Nephron (organoid): ENCODE data around the gene ARGLU1.

Experiments
- H3K27ac Mint-ChIP-seq, 3 experiments: 2 replicates each; pipeline ENCODE4 v1.8.0; 2020; ENCODE audit warnings: mixed read lengths in 3 of 3, mild to moderate bottlenecking in 2 of 3, moderate library complexity in 1 of 3
- H3K27me3 Mint-ChIP-seq: 2 replicates; pipeline ENCODE4 v1.8.0; 2021; ENCODE audit warnings: low read depth, mild to moderate bottlenecking, moderate library complexity, mixed read lengths
- H3K36me3 Mint-ChIP-seq: 2 replicates; pipeline ENCODE4 v1.8.0; 2020; ENCODE audit warnings: low read depth, mixed read lengths
- H3K4me1 Mint-ChIP-seq: 2 replicates; pipeline ENCODE4 v1.8.0; 2020; ENCODE audit warnings: mixed read lengths
- H3K4me3 Mint-ChIP-seq, 3 experiments: 2 replicates each; pipeline ENCODE4 v1.8.0; 2020; ENCODE audit warnings: mild to moderate bottlenecking in 3 of 3, mixed read lengths in 3 of 3, moderate library complexity in 2 of 3
- H3K9me3 Mint-ChIP-seq: 2 replicates; pipeline ENCODE4 v1.8.0; 2020; ENCODE audit warnings: mixed read lengths
- TF ChIP-seq, protein P1 (sequence below), 3 experiments: fragments of 200-600 bp; sonication (generic); IDR thresholded peaks; one replicate each; pipeline ENCODE4 v1.5.0; 2021; ENCODE audit warnings: antibody characterized with exemption in 3 of 3; ENCODE audit not compliant: unreplicated experiment in 3 of 3

The ARGLU1 gene

DNA sequence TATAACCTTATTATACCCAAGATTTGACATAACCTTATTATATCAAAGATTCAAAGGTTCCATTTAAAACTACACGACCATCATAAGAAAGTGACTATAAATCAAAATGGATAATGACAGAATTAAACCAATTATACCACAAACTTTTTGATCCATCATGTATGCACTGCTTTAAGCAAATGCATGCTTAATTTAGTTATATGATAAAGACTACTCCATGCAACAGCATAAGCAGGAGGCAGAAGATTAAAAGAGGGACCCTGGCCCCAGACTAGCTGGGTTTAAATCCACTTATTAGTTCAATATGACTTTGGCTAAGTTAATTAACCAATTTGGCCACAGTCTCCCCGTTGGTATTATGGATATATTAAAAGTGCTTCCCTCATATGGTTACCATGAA is 43.8 kb downstream of the ARGLU1 start:
- no peak overlapping the region for H3K4me3 Mint-ChIP-seq
- H3K27me3 Mint-ChIP-seq: peaks cover 41% of the 10 kb centered on the region
- H3K4me1 Mint-ChIP-seq: peaks cover 66% of the 10 kb centered on the region
- TF ChIP-seq, protein P1, sequence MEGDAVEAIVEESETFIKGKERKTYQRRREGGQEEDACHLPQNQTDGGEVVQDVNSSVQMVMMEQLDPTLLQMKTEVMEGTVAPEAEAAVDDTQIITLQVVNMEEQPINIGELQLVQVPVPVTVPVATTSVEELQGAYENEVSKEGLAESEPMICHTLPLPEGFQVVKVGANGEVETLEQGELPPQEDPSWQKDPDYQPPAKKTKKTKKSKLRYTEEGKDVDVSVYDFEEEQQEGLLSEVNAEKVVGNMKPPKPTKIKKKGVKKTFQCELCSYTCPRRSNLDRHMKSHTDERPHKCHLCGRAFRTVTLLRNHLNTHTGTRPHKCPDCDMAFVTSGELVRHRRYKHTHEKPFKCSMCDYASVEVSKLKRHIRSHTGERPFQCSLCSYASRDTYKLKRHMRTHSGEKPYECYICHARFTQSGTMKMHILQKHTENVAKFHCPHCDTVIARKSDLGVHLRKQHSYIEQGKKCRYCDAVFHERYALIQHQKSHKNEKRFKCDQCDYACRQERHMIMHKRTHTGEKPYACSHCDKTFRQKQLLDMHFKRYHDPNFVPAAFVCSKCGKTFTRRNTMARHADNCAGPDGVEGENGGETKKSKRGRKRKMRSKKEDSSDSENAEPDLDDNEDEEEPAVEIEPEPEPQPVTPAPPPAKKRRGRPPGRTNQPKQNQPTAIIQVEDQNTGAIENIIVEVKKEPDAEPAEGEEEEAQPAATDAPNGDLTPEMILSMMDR (IDR thresholded peaks at IDR 0.05; ENCODE audit: unreplicated experiment in 3 of 3): no peak
- no peaks in the 10 kb centered on the region for H3K9me3 Mint-ChIP-seq
- no peak overlapping the region for H3K27ac Mint-ChIP-seq
- H3K36me3 Mint-ChIP-seq: peaks cover 4% of the 10 kb centered on the region

DNA sequence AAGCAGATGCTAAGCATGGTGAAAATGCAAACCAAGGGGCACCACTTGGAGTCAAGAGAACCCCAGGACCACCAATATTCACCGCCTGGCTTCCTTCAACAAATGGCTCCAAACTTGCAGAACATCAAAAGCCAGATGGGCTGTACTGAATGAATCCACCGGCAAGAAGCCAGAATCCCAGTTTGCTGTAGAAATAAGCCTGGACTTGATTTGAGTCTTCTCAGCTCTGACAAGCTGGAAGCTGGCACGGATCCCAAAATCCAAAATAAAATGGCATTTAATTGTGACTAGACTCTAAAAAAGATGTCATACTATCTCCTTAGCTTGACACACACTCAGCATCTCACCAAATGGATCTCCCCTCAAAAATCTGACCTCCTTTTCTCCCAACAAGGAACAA is 44.4 kb downstream of the ARGLU1 start:
- peaks cover 69% of the 10 kb centered on the region for H3K4me1 Mint-ChIP-seq
- TF ChIP-seq, protein P1 (IDR thresholded peaks at IDR 0.05; ENCODE audit: unreplicated experiment in 3 of 3): no peak
- no peak overlapping the region for H3K4me3 Mint-ChIP-seq
- no peaks in the 10 kb centered on the region for H3K9me3 Mint-ChIP-seq
- H3K36me3 Mint-ChIP-seq: peaks cover 7% of the 10 kb centered on the region
- no peak overlapping the region for H3K27ac Mint-ChIP-seq
- peaks cover 36% of the 10 kb centered on the region for H3K27me3 Mint-ChIP-seq

DNA sequence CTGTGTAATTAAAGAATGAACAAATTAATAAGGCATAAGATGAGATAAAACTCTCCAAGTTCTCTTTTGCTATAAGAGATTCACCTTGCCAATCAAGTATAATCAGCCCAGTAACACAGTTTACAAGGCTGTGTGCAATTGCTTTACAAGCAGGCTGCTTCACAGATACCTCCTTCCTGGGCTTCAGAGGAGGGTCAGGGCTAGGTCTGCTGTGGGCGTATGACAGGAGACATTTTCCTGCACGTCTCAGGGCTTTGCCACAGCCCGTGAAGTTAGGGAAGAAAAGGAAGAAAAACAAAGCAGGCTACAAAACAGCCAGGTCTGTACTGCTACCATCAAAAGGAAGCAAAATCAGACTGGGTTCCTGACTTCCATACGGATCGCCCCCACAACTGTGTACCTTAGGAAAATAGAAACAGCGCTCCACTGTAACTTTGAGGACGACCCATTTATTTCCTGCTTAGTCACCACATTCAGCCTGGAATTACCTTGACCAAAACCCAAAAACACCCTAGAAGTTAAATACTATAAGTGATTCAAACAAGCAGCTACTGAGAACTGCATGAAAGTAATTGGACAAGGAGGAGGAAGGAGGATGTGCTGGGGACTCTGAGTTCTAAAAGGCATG is 44.9 kb downstream of the ARGLU1 start:
- Mint-ChIP-seq H3K27me3 (peaks cover 34% of the 10 kb centered on the region), H3K4me1 (peaks cover 68% of the 10 kb centered on the region)

DNA sequence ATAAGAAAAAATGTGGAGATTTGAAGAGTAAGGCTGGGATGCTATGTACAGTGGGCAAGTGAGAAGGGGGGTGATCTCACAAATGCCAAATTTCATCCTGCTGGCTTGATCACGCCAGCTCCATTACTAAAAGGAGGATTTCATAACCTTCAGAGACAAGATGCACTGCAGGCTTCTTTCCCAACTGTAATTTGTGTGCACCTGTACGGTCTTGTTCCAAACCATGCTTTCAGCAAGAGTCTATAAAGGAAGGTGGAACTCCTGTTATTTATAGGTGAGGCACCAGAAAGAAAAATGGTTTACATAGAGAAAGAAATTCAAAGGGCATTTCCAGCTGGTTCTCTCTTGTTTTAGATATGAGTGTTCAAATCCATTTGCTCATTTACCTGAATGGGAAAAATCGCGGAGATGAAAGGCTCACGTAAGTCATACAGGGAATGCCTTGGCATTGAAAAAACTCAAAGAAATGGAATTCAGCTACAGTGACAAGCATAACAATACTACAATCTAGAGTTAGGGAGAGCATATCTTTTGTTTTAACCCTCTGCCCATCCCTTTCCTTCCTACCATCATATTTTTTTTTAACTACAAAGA is 45.7 kb downstream of the ARGLU1 start:
- Mint-ChIP-seq H3K36me3 (peaks cover 12% of the 10 kb centered on the region), H3K27me3 (peaks cover 34% of the 10 kb centered on the region), H3K27ac (peak overlapping the region in 1 of 3 experiments; percentile 29)

More for the DNA sequence above, 44.9 kb downstream of the ARGLU1 start:
- Mint-ChIP-seq H3K4me3 (peak overlapping the region in 2 of 3 experiments; percentile 11 to 49), H3K27ac (peak overlapping the region; percentile 12 to 70 (median 64)), H3K36me3 (peaks cover 10% of the 10 kb centered on the region), H3K9me3 (no peaks in the 10 kb centered on the region)
- TF ChIP-seq, protein P1 (IDR thresholded peaks at IDR 0.05; ENCODE audit: unreplicated experiment in 3 of 3): no peak

DNA sequence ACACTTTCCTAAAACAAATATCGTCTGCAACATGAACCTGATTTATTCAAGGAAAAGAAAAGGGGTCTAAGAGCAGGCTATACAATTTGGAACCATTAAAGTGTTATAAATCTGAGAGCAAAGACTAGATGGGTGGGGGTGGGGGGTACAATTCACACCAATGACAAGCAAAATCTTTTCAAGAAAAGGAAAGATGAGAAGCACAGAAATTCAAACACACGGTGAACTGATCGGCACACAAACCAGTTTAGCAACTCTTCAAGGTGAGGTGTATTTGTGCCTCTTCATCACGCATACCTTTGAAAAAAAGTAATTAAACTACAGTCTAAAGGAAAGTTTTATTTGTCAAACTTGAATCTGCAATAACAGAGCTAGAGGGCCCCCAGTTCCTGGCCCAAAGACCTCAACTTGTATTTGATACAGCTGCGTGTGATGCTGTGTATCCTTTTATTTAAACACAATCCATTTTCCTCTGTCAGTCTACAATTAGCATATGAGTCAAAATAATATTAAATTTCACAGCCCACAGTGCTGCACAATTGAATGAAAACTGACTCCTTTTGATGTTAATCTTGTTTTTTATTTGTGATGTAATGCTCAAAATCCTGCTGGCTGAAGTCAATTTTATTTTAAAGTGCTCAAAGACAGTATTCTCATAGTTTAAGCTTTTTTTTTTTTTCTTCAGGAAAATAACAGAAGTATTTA is 46.7 kb downstream of the ARGLU1 start:
- H3K4me1 Mint-ChIP-seq: peaks cover 62% of the 10 kb centered on the region
- TF ChIP-seq, protein P1 (IDR thresholded peaks at IDR 0.05; ENCODE audit: unreplicated experiment in 3 of 3): no peak
- peaks cover 28% of the 10 kb centered on the region for H3K27me3 Mint-ChIP-seq
- peaks cover 20% of the 10 kb centered on the region for H3K36me3 Mint-ChIP-seq
- peak overlapping the region; percentile 20 to 78 (median 77) for H3K27ac Mint-ChIP-seq
- no peak overlapping the region for H3K4me3 Mint-ChIP-seq
- no peaks in the 10 kb centered on the region for H3K9me3 Mint-ChIP-seq

More for the DNA sequence above, 45.7 kb downstream of the ARGLU1 start:
- H3K4me1 Mint-ChIP-seq: peaks cover 64% of the 10 kb centered on the region
- no peak overlapping the region for H3K4me3 Mint-ChIP-seq
- TF ChIP-seq, protein P1 (IDR thresholded peaks at IDR 0.05; ENCODE audit: unreplicated experiment in 3 of 3): no peak
- H3K9me3 Mint-ChIP-seq: no peaks in the 10 kb centered on the region
